HepG2 (cell line): ENCODE results near the gene AGPAT2. TPM values are rescaled to one million over a fixed set of nuclear protein-coding genes. Genes with fewer than 3 reads are reported as not detected.

Experiments used
- ARID4A ChIP-seq: sonication (generic); formaldehyde crosslinking; IDR thresholded peaks from 2 replicates; pipeline ENCODE4 v1.5.0; 2020; ENCODE audit warnings: mild to moderate bottlenecking, missing genetic modification reagents, borderline replicate concordance
- CAMTA2 ChIP-seq: sonication (generic); formaldehyde crosslinking; IDR thresholded peaks from 2 replicates; pipeline ENCODE4 v1.4.0; 2020; ENCODE audit warnings: mild to moderate bottlenecking, missing genetic modification reagents, borderline replicate concordance
- EEA1 ChIP-seq: sonication (generic); formaldehyde crosslinking; IDR thresholded peaks from 2 replicates; pipeline ENCODE4 v1.5.1; 2020; ENCODE audit warnings: mild to moderate bottlenecking, missing genetic modification reagents, borderline replicate concordance
- IRF1 ChIP-seq: sonication (generic); formaldehyde crosslinking; IDR thresholded peaks from 2 replicates; pipeline ENCODE4 v1.4.0; 2020; ENCODE audit warnings: low read depth, mild to moderate bottlenecking, missing genetic modification reagents
- MEF2D ChIP-seq: sonication (generic); formaldehyde crosslinking; IDR thresholded peaks from 2 replicates; pipeline ENCODE4 v1.5.1; 2020; ENCODE audit warnings: mild to moderate bottlenecking, missing genetic modification reagents
- SKIL ChIP-seq: sonication (generic); formaldehyde crosslinking; IDR thresholded peaks from 2 replicates; pipeline ENCODE4 v1.8.0; 2022; ENCODE audit warnings: missing genetic modification reagents, mild to moderate bottlenecking, moderate library complexity, borderline replicate concordance
- SMAD9 ChIP-seq: sonication (generic); formaldehyde crosslinking; IDR thresholded peaks from 2 replicates; pipeline ENCODE4 v1.5.1; 2020; ENCODE audit warnings: mild to moderate bottlenecking, missing genetic modification reagents
- SPEN ChIP-seq: sonication (generic); formaldehyde crosslinking; IDR thresholded peaks from 2 replicates; pipeline ENCODE4 v1.5.1; 2020; ENCODE audit warnings: low read depth, mild to moderate bottlenecking, missing genetic modification reagents
- ZBTB38 ChIP-seq: sonication (generic); formaldehyde crosslinking; IDR thresholded peaks from 2 replicates; pipeline ENCODE4 v1.5.1; 2020; ENCODE audit warnings: mild to moderate bottlenecking, missing genetic modification reagents
- ZNF10 ChIP-seq: sonication (generic); formaldehyde crosslinking; IDR thresholded peaks from 2 replicates; pipeline ENCODE4 v1.4.0; 2020; ENCODE audit warnings: mild to moderate bottlenecking, low read depth, missing genetic modification reagents, borderline replicate concordance
- ZNF256 ChIP-seq: sonication (generic); formaldehyde crosslinking; conservative IDR thresholded peaks from 2 replicates; pipeline ENCODE4 v1.4.0; 2020; ENCODE audit warnings: missing genetic modification reagents
- ZNF3 ChIP-seq: IDR thresholded peaks from 2 replicates; pipeline ENCODE4 v1.7.0; 2017; ENCODE audit warnings: inconsistent platforms
- ZNF343 ChIP-seq: sonication (generic); formaldehyde crosslinking; IDR thresholded peaks from 2 replicates; pipeline ENCODE4 v1.4.0; 2020; ENCODE audit warnings: mild to moderate bottlenecking, missing genetic modification reagents
- ZNF569 ChIP-seq: sonication (generic); formaldehyde crosslinking; IDR thresholded peaks from 2 replicates; pipeline ENCODE4 v1.5.0; 2020; ENCODE audit warnings: mild to moderate bottlenecking, missing genetic modification reagents, moderate library complexity, borderline replicate concordance
- ZNF605 ChIP-seq: sonication (generic); formaldehyde crosslinking; IDR thresholded peaks from 2 replicates; pipeline ENCODE4 v1.8.0; 2022; ENCODE audit warnings: mild to moderate bottlenecking, missing genetic modification reagents
- ZNF747 ChIP-seq: sonication (generic); formaldehyde crosslinking; IDR thresholded peaks from 2 replicates; pipeline ENCODE4 v1.8.1; 2023; ENCODE audit warnings: missing genetic modification reagents, mild to moderate bottlenecking, borderline replicate concordance
- ZNF776 ChIP-seq: sonication (generic); formaldehyde crosslinking; IDR thresholded peaks from 2 replicates; pipeline ENCODE4 v1.4.0; 2020; ENCODE audit warnings: mild to moderate bottlenecking, missing genetic modification reagents
- ZNF841 ChIP-seq: sonication (generic); formaldehyde crosslinking; IDR thresholded peaks from 2 replicates; pipeline ENCODE4 v1.8.1; 2023; ENCODE audit warnings: missing genetic modification reagents, borderline replicate concordance
- polyA plus RNA-seq, 8 experiments: library from polyadenylated mRNA; depleted of rRNA in 3 of 8; stranded (reverse) in 7 of 8; unstranded in 1 of 8; fragments of >200 nt; fragmentation: Illumina TruSeq in 4 of 8; extraction: Trizol in 4 of 8; gene quantifications; 2 replicates each; pipeline versions ENCODE4 v1.2.1 to v1.2.3, GENCODE V29; 2011 to 2016; ENCODE audit warnings: low read depth in 4 of 8, missing spikeins in 1 of 8, mixed read lengths in 1 of 8; ENCODE audit not compliant: insufficient read depth in 1 of 8
- total RNA-seq, 5 experiments: library from RNA; depleted of rRNA; stranded (reverse); fragments of >200 nt; fragmentation: Illumina TruSeq; extraction: Trizol; gene quantifications; 2 replicates each; pipeline ENCODE4 v1.2.3, GENCODE V29; 2016; ENCODE audit warnings: low read depth in 1 of 5

Gene AGPAT2
- total and polyA plus RNA-seq, 2 of the 13 experiments (the other 11 are each of a cell fraction or from before 2014, with no cell fraction given): 3.9 to 25.8 TPM

GRCh38 chr9:136686794-136687711 is at the start of gene AGPAT2 (continued):
- TF ChIP-seq ARID4A (CRISPR knock-in tag): no peak
- TF ChIP-seq SKIL (CRISPR knock-in tag): 0 out of 2 replicates have a peak, but pooled peaks have one; percentile 8
- no peak for TF ChIP-seq SMAD9 (CRISPR knock-in tag)
- TF ChIP-seq ZNF605 (CRISPR knock-in tag): no peak
- TF ChIP-seq ZBTB38: no peak
- TF ChIP-seq ZNF10 (CRISPR knock-in tag): no peak
- no peak for TF ChIP-seq CAMTA2 (CRISPR knock-in tag)
- TF ChIP-seq ZNF841: no peak
- 0 out of 2 replicates have a peak, but pooled peaks have one; percentile 29 for TF ChIP-seq SPEN
- no peak for TF ChIP-seq ZNF3
- no peak for TF ChIP-seq ZNF776
- no peak for TF ChIP-seq ZNF256 (CRISPR knock-in tag)
- no peak for TF ChIP-seq EEA1 (CRISPR knock-in tag)
- no peak for TF ChIP-seq IRF1
- no peak for TF ChIP-seq MEF2D (CRISPR knock-in tag)
- no peak for TF ChIP-seq ZNF747
- TF ChIP-seq ZNF569: no peak
- no peak for TF ChIP-seq ZNF343 (CRISPR knock-in tag)
